DMS53 treated with DMSO at 0.1 percent for 48 hours (cell line): Measurements from ENCODE around the gene CCDC184.

Source experiments
- DNase-seq: peaks from one replicate; lab custom pipeline; 2025; ENCODE audit not compliant: unreplicated experiment; lab: John Stamatoyannopoulos, UW

Gene CCDC184

DNA sequence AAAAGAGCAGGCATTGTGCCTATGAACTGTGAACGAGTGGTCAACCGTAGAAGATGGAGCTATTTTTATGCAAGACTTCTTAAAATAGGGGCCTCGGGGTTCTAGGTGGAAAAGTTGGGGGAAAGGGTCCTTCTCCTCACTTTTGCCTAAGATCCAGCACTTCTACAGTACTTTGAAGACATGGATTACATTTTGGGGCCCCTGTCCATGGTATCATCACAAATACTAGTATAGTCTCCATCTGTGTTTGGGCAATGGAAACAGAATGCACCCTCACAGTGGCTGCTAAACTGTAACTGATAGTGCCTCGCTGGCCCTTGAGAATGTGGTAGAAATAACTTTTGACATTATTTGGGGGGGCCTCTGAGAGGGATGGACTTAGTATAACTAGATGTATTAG is 5.5 kb upstream of the CCDC184 start:
- no peak for DNase-seq

DNA sequence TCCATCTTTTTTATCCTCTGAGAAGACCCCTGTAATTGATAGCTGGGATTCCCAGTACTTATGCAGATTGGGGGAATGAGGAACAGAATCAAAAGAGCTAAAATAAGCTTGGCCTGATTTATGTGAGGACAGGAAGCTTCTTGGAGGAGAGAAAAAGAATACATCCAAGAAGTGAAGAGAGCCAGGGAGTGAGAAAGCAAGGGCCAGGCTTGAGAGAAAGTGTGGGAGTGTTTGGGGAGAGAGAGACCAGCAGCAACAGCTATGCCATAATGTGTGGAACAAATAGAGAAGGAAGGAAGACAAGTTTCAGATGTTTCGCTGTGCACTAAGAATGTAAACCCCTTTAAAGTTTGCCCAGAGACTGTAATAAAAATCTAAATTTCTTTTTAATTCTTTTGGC is 4.0 kb upstream of the CCDC184 start:
- no peak for DNase-seq

DNA sequence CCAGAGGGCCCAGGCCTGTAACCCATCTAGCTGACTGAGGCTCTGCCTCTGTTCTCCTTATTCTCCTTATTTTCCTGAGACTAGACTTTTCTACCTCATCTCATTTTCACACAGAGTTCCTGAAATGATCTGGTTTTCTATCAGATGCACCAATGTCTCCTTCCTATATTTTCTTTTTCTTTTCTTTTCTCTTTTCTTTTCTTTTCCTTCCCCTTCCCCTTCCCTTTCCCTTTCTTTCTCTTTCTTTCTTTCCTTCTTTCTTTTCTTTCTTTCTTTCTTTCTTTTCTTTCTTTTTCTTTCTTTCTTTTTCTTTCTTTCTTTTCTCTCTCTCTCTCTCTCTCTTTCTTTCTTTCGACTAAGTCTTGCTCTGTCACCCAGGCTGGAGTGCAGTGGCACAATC is 3.0 kb upstream of the CCDC184 start:
- no peak for DNase-seq

DNA sequence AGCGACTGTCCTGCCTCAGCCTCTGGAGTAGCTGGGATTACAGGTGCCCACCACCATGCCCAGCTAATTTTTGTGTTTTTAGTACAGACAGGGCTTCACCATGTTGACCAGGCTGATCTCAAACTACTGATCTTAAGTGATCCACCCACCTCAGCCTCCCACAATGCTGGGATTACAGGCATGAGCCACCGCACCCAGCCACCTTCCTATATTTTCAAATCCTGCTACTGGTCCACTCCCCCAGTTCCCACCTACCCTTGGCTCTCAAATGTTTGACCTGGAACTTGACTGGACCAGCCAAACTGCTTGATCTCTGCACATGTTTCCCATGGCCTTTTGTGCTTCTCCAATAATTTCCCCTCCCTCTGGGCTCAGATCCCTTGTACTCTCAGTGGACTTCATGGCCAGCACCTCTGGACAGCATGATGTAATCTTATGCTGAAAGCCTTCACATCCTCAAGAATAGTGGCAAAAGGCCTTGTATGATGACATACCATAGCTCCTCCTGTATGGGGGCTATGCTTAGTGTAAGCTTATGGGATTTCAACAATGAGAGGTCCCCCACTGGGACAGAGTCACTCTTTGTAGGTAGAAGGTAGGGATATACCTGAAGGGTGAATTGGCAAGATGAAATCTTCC is 2.5 kb upstream of the CCDC184 start:
- DNase-seq: no peak

DNA sequence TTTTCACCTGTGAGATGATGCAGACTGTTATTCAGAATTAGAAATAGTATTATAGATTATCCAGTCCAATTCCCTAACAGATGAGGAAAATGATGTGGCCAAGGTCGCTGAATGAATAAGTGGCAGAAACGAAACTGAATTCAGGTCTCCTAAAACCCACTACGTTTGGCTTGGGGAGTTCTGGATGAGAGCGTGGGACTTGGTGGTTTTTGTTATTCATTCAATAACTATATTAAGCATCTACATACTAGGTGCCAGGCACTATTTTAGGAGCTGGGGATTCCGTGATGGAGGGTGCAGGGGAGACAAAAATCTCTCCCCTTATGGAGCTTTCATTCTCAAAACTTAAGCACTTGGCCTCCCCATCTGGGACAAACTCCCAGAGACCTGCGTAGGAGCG is 813 bp upstream of the CCDC184 start:
- no peak for DNase-seq

DNA sequence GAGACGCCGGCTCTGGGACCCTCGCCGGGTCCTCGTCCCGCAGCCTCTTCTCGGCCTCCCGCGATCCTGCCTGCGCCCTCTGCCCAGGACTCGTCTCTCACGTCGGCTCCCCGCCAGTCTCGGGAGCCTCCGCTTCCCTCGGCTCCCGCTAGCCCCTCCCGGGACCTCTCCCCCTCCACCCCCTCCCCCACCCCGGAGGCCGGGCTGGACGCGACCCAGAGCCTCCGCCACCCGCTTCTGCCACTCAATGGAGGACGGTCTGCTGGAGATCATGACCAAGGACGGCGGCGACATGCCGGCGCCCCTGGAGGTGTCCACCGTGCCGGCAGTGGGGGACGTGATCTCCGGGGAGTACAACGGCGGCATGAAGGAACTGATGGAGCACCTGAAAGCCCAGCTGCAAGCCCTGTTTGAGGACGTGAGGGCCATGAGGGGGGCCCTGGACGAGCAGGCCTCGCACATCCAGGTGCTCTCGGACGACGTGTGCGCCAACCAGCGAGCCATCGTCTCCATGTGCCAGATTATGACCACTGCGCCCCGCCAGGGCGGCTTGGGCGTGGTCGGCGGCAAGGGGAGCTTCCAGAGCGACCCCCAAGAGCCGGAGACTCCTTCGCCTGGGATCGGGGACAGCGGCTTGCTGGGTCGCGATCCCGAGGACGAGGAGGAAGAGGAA is 568 bp downstream of the CCDC184 start:
- DNase-seq: no peak

DNA sequence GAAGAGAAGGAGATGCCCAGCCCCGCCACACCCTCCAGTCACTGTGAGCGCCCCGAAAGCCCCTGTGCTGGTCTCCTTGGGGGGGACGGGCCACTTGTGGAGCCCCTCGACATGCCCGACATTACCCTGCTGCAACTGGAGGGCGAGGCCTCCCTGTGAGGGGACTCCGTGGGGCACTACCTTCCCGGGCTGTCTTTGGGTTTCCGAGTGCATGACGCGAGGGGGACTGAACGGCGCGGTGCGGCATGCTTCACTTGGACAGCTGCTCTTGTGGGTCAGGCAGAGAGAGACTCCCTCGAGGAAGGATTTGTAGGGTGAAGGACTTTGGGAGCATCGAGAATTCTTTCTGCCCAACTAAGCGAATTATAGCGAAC is 1.1 kb downstream of the CCDC184 start:
- no peak for DNase-seq

DNA sequence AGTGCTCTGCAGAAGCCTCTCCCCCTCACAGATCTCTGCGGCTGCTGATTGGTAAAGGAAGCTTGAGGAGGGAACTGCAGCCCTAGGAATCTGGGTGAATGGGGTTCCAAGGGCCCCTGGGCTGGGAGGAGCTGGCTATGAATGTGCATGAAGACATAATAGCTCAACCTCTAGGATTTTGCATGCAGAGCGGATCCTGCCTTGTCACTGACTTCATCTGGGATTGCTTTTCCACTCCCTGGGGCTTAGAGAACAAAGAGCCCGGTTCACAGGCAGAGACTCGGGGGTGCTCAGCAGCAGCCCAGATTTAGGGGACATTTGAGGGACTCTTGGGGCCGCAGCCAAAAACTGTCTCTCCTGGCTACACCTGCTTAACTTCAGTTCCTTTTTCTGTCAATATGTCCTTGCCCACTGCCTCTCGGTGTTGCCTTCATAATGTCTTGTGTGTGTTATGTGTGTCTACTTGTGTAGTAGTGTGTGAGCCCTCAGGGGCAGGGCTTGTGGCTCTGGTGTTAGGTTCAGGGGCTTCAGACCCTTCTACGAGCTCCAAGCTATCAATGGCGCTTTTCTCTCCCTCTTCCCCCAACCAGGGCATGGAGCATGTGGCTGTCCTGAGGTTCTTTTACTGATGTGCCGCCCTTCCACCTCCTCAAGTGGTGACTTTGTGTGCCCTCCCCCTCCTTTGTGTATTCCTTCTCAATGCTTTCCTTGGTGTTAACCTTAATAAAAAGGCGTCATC is 1.9 kb downstream of the CCDC184 start:
- no peak for DNase-seq

DNA sequence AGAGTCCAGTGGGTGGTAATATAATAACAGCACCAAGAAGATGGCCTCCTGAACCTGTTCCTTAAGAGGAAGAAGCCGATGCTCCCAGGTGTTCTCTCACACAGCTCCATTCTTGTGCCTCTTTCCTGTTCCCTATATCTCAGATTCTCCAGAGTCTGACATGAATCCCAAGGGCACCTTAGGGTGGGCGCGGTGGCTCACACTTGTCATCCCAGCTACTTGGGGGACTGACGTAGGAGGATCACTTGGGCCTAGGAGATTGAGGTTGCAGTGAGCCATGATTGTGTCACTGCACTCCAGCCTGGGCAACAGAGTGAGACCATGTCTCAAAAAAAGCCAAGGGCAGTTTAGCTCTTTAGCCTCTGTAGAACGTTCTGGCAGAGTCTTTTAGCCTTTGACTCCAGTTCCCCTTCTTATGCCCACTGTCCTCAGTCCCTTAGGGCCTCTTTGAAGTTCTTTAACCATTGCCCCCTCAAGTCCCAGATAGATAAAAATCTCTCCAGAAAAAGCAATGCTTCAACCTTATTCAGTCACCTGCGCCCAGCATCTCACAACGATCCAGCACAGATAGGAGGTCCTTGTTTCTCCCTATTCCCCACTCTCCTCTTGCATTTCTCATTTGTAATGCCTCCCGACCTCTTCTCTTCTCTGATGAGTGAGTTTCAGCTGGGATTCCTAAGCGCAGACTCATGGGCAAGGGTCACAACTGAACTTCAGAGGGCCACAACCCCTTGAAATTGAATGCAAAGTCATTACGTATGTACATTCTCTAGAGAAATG is 4.7 kb downstream of the CCDC184 start:
- no peak for DNase-seq

DNA sequence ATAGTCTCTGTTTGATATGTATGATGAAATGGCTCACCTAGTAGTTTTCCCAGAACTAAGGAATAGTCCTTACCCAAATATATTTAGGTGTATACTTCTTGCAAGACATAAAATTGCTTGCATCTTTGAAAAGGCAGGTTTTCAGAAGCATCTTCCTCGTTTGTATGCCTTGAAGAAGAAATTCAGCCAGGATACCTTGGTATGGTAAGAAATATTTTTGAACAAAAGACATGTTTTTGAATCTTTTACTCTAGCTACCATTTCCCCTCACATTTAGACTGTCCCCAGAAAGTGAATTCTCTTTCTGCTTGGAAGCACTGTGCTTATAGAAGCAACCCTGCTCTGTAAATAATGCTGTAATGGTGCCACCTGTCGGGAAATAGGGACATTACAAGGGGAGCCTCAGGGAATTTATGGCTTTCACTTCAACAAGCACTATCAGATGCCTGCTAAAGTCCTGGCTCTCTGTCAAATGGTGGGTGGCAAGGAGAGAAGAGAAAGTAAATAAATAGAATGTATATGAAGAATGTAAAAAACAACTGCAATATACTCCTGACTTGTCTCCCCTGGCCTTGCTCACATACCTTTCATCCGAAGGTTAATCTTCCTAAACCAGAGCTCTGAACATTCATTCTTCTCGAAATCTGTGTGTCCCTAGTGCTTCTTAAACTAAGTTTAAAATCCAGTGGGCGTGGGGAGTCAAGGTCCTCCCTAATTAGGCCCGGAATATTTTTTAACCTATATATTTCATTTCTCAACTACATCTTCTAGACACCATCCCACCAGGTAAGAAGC is 6.1 kb downstream of the CCDC184 start:
- DNase-seq: peak; percentile 90

DNA sequence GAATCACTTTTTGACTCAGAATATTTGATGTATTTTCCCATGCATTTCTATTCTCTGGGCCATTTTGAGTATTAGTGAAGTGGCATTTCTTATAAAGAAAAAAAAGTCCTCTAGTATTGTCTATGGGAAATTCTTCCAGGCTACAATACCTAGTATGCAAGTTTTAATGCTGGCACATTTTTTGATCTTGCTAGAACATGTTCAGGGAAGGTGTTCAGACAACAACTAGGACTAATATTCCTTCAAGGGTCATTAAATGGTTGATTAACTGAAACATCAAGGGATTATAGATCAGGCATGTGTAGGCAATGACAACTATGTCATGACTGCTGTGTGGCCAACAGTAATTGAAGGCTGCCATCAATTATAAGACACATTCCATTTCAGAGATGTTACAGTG is 7.7 kb downstream of the CCDC184 start:
- no peak for DNase-seq

DNA sequence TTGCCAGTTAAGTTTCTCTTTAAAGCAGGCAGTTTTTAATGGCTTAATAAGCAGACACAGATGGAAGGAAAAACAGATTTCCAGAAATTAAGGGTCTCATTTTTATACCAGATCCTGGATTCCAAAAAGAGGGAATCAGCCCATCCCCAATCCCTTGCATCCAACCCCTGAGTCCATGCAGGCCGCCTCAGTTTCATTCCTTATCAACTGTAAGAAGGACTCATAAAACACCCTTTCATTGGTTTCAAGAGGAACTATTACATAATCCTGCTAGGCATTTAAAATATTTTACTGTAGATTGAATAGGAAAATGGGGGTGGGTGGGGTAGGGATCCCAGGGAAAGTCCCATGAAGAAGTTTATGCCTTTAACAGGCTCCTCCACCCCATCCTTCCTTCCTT is 9.4 kb downstream of the CCDC184 start:
- DNase-seq: no peak

DNA sequence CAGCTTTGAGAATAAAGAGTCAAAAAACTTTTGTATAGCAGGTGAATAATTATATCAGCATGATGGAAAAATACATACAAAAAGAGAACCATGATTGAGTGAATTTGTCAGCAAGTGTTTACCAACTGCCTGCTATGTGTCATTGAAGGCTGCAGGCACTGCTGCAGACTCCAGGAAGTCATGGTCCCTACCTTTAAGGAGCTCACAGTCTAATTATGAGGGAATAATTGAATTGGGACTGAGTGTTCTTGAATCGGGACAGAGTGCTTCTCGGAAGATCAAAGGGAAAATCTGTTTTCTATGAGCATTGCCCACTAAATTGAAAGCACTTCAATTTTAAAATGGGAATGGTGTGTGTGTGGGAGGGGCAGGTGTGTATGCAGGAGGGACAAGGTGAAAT is 10.2 kb downstream of the CCDC184 start:
- DNase-seq: peak; percentile 75

DNA sequence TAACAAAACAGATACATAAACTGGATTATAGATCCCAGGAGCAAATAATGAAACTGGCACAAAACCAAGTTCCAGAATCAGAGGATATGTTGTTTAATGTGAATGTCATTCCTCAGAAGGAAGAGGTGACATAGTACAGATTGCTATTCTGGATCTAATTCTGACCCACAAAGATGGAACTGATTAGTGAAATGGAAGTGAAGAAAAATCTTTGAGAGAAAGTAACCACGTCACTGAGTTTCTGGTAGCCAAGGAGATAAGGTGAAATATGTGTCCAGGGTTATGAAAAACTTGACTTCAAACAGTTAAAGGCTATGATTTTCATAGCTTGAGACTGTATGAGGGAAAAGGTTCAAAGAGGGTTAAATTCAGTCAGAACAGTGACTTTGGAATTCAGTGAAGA is 11.4 kb downstream of the CCDC184 start:
- DNase-seq: no peak

DNA sequence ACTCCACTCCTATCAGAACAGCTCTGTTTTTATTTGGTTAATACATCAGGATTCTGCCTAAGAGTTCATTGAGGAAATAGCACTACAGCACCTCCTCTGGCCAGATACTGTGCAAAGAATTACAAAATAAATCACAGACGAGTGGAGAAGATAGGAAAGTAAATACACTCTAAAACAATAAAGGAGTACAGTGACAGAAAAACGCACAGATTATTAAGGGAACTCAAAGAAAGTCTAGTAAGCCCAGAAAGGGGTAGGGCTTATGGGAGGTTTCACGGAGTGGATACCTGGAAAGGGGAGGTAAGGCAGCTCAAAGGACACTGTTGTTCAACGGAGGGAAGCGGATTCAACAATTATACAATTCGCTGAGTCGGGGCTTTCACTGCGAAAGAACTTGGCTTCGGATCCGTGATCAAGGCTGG is 14.1 kb downstream of the CCDC184 start:
- peak; percentile 100 for DNase-seq

DNA sequence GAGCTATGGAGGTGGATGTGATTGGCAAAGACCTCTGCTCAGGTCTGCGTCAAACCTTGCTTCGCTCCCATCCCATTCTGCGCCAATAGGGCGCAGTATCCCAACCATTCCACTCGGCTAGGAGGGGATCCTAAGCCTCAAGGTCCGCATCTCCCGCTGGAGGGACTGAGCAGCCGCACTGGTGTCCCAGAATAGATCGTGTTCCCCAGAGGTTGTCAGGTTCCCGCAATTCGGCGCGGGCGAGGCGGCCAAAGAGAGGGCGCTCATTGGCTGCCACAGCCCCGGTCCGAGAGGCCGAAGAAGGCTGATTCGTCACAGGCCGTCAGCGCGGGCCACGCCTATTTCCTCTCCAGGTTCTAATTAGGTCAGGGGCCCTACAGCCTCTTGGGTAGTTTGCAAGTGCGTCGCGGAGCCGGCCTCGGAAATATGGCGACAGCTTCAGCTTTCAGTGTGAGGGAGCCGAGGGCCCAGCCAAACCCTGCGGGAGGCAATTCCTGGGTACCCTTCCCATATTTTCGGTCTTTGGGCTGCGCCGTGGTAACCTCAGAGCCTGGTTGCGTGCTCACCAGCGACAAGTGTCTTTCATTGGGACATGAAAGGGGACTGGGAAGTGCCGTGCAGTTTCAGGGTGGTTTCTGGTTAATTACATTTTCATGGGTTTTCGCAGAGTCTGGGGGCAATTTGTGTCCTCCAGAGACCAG is 14.7 kb downstream of the CCDC184 start:
- peak; percentile 100 for DNase-seq

DNA sequence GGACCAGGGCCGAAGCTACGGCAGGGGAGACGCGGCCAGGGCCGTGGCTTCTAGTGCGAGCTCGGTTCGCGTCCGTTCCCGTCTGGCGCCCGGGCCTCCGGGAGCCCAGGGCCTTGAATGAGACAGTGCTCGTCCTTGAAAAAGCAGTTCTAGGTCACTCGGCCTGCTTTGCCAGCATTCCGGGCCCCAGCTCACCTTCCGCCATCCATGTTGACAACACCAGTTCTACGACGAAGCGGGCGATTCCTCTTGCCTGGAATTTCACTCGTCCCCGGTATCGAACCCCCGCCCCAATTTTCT is 15.2 kb downstream of the CCDC184 start:
- peak; percentile 82 for DNase-seq

DNA sequence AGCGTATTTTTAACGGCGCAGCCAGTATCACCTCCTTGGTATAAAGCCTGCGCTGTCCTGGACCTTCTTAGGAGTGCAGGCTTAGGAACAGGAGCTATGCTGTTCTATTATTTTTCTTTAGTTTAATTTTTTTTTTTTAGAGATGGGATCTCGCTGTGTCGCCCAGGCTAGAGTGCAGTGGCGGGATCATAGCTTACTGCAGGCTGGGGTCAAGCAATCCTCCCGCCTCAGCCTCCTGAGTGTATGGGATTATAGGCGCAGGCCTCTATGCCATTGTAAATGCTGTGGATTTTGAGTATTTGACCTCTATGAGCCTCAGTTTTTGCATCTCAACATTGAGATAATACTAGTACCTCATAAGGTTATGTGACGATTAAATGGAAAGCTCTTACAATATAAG is 15.5 kb downstream of the CCDC184 start:
- DNase-seq: no peak

DNA sequence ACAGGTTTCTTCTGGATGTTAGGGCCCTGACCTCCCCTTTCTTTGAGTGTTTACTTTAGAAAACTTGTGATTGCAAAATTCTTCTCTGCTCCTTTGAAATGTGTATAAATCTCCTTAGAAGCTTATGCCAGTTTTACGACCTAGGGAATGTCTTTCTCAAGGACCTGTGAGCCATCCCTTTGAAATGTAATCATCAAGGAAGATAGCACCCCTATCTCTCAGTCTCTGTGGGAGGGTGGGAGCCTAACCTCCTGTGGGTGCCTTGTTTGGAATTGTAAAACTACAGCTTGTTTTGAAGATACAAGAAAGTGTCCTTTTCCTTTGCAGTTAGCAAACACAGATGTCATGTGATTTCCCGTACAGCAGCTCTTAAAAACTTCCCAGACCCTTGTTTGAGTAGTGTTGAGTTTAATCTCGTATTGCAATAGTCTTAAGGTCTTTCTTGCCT is 16.4 kb downstream of the CCDC184 start:
- DNase-seq: no peak

DNA sequence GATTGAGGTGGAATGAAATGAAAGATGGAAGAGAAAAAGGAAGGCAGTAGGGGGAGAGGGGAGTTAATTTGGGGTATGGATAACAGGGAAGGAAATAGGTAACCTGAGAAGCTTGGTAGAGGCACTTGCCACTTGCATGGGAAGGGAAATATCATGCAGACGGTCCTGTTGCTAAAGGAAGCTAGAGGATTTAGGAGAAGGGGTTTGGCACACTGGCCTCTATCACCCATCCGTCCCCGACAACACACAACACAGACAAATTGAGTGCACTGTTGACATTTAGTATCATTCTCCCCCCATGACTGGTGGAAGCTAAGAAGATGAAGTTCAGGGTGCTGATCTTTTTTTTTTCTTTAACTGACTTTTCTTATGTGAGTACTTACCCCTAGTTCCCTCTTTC is 17.6 kb downstream of the CCDC184 start:
- DNase-seq: no peak
